H1 (cell line): Measurements from ENCODE around the gene DOCK1. TPM values are rescaled to one million over a fixed set of nuclear protein-coding genes. Genes with fewer than 3 reads are reported as not detected.

Experiments
- CTCF ChIA-PET: fragments of 300-600 bp; sonication (Branson Sonifier 250); formaldehyde crosslinking; loops from one replicate; lab custom pipeline; 2021; ENCODE audit not compliant: partially characterized antibody; lab: Charles Lee
- POLR2A ChIA-PET: fragments of 300-600 bp; sonication (Branson Sonifier 250); formaldehyde crosslinking; loops from one replicate; lab custom pipeline; 2021; ENCODE audit warnings: inconsistent platforms; ENCODE audit not compliant: partially characterized antibody; lab: Charles Lee
- DNase-seq, 2 experiments: peaks; one replicate each; pipeline versions ENCODE4 v3.0.0 to v3.0.0-alpha.2; 2010 to 2022; ENCODE audit warnings: low spot score in 2 of 2, low read depth in 1 of 2, mixed read lengths in 1 of 2
- FAIRE-seq: peaks from 2 replicates; lab custom pipeline; 2011; peaks lifted over from hg19 to GRCh38; lab: Jason Lieb, UNC
- H2AFZ ChIP-seq: 2 replicates; pipeline ENCODE4 v1.8.1; 2012; ENCODE audit warnings: low read length, inconsistent platforms
- H2AK5ac ChIP-seq: 2 replicates; pipeline ENCODE4 v1.6.1; 2013; ENCODE audit warnings: low read depth, low read length
- H2BK120ac ChIP-seq: replicated peaks from 2 replicates; pipeline ENCODE3; 2013; ENCODE audit warnings: low read depth, low read length, inconsistent platforms
- H2BK12ac ChIP-seq: 2 replicates; pipeline ENCODE4 v1.6.1; 2013; ENCODE audit warnings: low read depth, low read length
- H2BK15ac ChIP-seq: 2 replicates; pipeline ENCODE4 v1.6.1; 2013; ENCODE audit warnings: low read length
- H2BK20ac ChIP-seq: 2 replicates; pipeline ENCODE4 v1.6.1; 2013; ENCODE audit warnings: low read length
- H2BK5ac ChIP-seq: 2 replicates; pipeline ENCODE4 v1.6.1; 2013; ENCODE audit warnings: low read depth, low read length
- H3K14ac ChIP-seq: 2 replicates; pipeline ENCODE4 v1.6.1; 2013; ENCODE audit warnings: inconsistent platforms; ENCODE audit not compliant: insufficient read length
- H3K18ac ChIP-seq: 2 replicates; pipeline ENCODE4 v1.6.1; 2013; ENCODE audit warnings: low read length; ENCODE audit errors: extremely low read depth
- H3K23ac ChIP-seq: 2 replicates; pipeline ENCODE4 v1.6.1; 2013; ENCODE audit warnings: inconsistent platforms; ENCODE audit not compliant: insufficient read length
- H3K23me2 ChIP-seq: 2 replicates; pipeline ENCODE4 v1.6.1; 2013; ENCODE audit warnings: low read depth, low read length
- H3K27ac ChIP-seq: 2 replicates; pipeline ENCODE4 v1.6.1; 2011; ENCODE audit warnings: low read depth, low read length, inconsistent platforms
- H3K27me3 ChIP-seq, 4 experiments: replicated peaks in 1 of 4; 1 replicate in 1 of 4; 2 replicates in 3 of 4; pipeline versions ENCODE4 v1.6.1 to v1.8.1; 2011 to 2013; ENCODE audit warnings: low read length in 3 of 4, mild to moderate bottlenecking in 3 of 4, inconsistent platforms in 2 of 4, mixed read lengths in 2 of 4, moderate library complexity in 1 of 4; ENCODE audit not compliant: control insufficient read depth in 3 of 4, insufficient read depth in 3 of 4; ENCODE audit errors: extremely low read depth in 1 of 4
- H3K36me3 ChIP-seq, 4 experiments: 2 replicates each; pipeline versions ENCODE4 v1.6.1 to v1.8.1; 2011 to 2013; ENCODE audit warnings: mild to moderate bottlenecking in 4 of 4, low read length in 3 of 4, moderate library complexity in 2 of 4, control low read depth in 1 of 4, inconsistent platforms in 1 of 4; ENCODE audit not compliant: insufficient read depth in 4 of 4, control insufficient read depth in 2 of 4
- H3K4ac ChIP-seq: replicated peaks from 2 replicates; pipeline ENCODE3; 2013; ENCODE audit warnings: low read length, low read depth, mixed read lengths, inconsistent platforms; ENCODE audit not compliant: insufficient read length
- H3K4me1 ChIP-seq, 4 experiments: replicated peaks in 1 of 4; 1 replicate in 1 of 4; 2 replicates in 3 of 4; pipeline versions ENCODE4 v1.6.1 to v1.8.1; 2011 to 2013; ENCODE audit warnings: low read length in 3 of 4, inconsistent platforms in 2 of 4, mixed read lengths in 1 of 4; ENCODE audit not compliant: insufficient read depth in 4 of 4, control insufficient read depth in 3 of 4
- H3K4me2 ChIP-seq, 2 experiments: 2 replicates each; pipeline versions ENCODE4 v1.6.1 to v1.8.1; 2011 to 2013; ENCODE audit warnings: low read depth in 2 of 2, low read length in 2 of 2, control low read depth in 1 of 2, inconsistent platforms in 1 of 2, mild to moderate bottlenecking in 1 of 2; ENCODE audit not compliant: insufficient read depth in 1 of 2
- H3K4me3 ChIP-seq, 4 experiments: fragments of 200-600, 300-600 bp in 1 of 4; sonication (generic), shearing (Covaris generic), sonication (Bioruptor Twin) in 1 of 4; 2 replicates each; pipeline versions ENCODE4 v1.5.1 to v1.8.1; 2011 to 2016; ENCODE audit warnings: low read length in 4 of 4, low read depth in 3 of 4, control low read depth in 2 of 4, inconsistent platforms in 2 of 4, mild to moderate bottlenecking in 2 of 4, mixed read lengths in 1 of 4, moderate library complexity in 1 of 4; ENCODE audit not compliant: insufficient read depth in 2 of 4; ENCODE audit errors: extremely low read depth in 1 of 4
- H3K56ac ChIP-seq: replicated peaks from 2 replicates; pipeline ENCODE3; 2013; ENCODE audit warnings: low read depth, mild to moderate bottlenecking, mixed read lengths, low read length, inconsistent platforms; ENCODE audit not compliant: insufficient read length
- H3K79me1 ChIP-seq: 2 replicates; pipeline ENCODE4 v1.6.1; 2013; ENCODE audit warnings: low read depth, low read length, control low read depth
- H3K79me2 ChIP-seq, 2 experiments: 2 replicates each; pipeline versions ENCODE4 v1.6.1 to v1.8.1; 2012 to 2013; ENCODE audit warnings: low read length in 2 of 2, mild to moderate bottlenecking in 2 of 2, inconsistent platforms in 1 of 2; ENCODE audit not compliant: insufficient read depth in 2 of 2, control insufficient read depth in 1 of 2
- H3K9ac ChIP-seq, 4 experiments: replicated peaks in 1 of 4; 1 replicate in 1 of 4; 2 replicates in 3 of 4; pipeline versions ENCODE4 v1.6.1 to v1.8.1; 2011 to 2013; ENCODE audit warnings: low read depth in 3 of 4, low read length in 3 of 4, control low read depth in 2 of 4, mild to moderate bottlenecking in 2 of 4, moderate library complexity in 2 of 4, inconsistent platforms in 1 of 4; ENCODE audit errors: extremely low read depth in 1 of 4
- H3K9me3 ChIP-seq, 2 experiments: 2 replicates each; pipeline versions ENCODE4 v1.6.1 to v1.8.1; 2012 to 2013; ENCODE audit warnings: mild to moderate bottlenecking in 2 of 2, moderate library complexity in 2 of 2, control low read depth in 1 of 2, inconsistent platforms in 1 of 2, low read depth in 1 of 2, low read length in 1 of 2, mixed read lengths in 1 of 2; ENCODE audit not compliant: insufficient read depth in 2 of 2
- H4K20me1 ChIP-seq, 2 experiments: replicated peaks in 1 of 2; 2 replicates each; pipeline versions ENCODE3 to v1.8.1; 2011 to 2013; ENCODE audit warnings: inconsistent platforms in 2 of 2, low read length in 2 of 2, mild to moderate bottlenecking in 1 of 2; ENCODE audit not compliant: insufficient read depth in 2 of 2, control insufficient read depth in 1 of 2
- H4K5ac ChIP-seq: 2 replicates; pipeline ENCODE4 v1.6.1; 2013; ENCODE audit warnings: low read length, low read depth, mixed read lengths, inconsistent platforms; ENCODE audit not compliant: insufficient read length
- H4K8ac ChIP-seq: 2 replicates; pipeline ENCODE4 v1.8.0; 2013; ENCODE audit warnings: mild to moderate bottlenecking, moderate library complexity, low read length, inconsistent platforms; ENCODE audit not compliant: insufficient read depth; ENCODE audit errors: extremely low read depth
- H4K91ac ChIP-seq: replicated peaks from 2 replicates; pipeline ENCODE3; 2013; ENCODE audit warnings: low read length, mixed read lengths, inconsistent platforms; ENCODE audit not compliant: insufficient read length
- ASH2L ChIP-seq: fragments of 200-600, 300-600 bp; sonication (generic); IDR thresholded peaks from one replicate; pipeline ENCODE4 v1.7.1; 2017; ENCODE audit warnings: low read length
- BACH1 ChIP-seq: IDR thresholded peaks from 2 replicates; pipeline ENCODE4 v1.6.1; 2012; ENCODE audit warnings: low read length, improper control_type of control experiment
- EGR1 ChIP-seq: IDR thresholded peaks from 2 replicates; pipeline ENCODE4 v1.6.1; 2011; ENCODE audit warnings: low read depth, low read length, borderline replicate concordance
- FOSL1 ChIP-seq: IDR thresholded peaks from 2 replicates; pipeline ENCODE4 v1.6.1; 2011; ENCODE audit warnings: mild to moderate bottlenecking, low read depth, low read length, moderate library complexity; ENCODE audit not compliant: insufficient read depth
- MAFK ChIP-seq: IDR thresholded peaks from 2 replicates; pipeline ENCODE4 v1.6.1; 2012; ENCODE audit warnings: low read depth, mild to moderate bottlenecking, improper control_type of control experiment, low read length
- NANOG ChIP-seq: IDR thresholded peaks from 2 replicates; pipeline ENCODE4 v1.6.1; 2011; ENCODE audit warnings: low read length, low read depth, mild to moderate bottlenecking, inconsistent platforms; ENCODE audit not compliant: insufficient read depth, poor library complexity, severe bottlenecking
- NRF1 ChIP-seq: IDR thresholded peaks from 2 replicates; pipeline ENCODE4 v1.6.1; 2011; ENCODE audit warnings: mild to moderate bottlenecking, low read depth, low read length, improper control_type of control experiment
- POU5F1 ChIP-seq: IDR thresholded peaks from 2 replicates; pipeline ENCODE4 v1.6.1; 2011; ENCODE audit warnings: low read depth, mild to moderate bottlenecking, low read length, moderate library complexity
- RAD21 ChIP-seq, 2 experiments: IDR thresholded peaks in 1 of 2; conservative IDR thresholded peaks in 1 of 2; 2 replicates each; pipeline ENCODE4 v1.6.1; 2011; ENCODE audit warnings: low read depth in 2 of 2, low read length in 2 of 2, improper control_type of control experiment in 1 of 2, inconsistent platforms in 1 of 2, mild to moderate bottlenecking in 1 of 2, moderate library complexity in 1 of 2
- SAP30 ChIP-seq: fragments of 300-600 bp; sonication (generic); IDR thresholded peaks from 2 replicates; pipeline ENCODE4 v1.7.1; 2012; ENCODE audit warnings: low read length, moderate library complexity, mild to moderate bottlenecking, inconsistent platforms; ENCODE audit not compliant: insufficient read depth, insufficient replicate concordance
- SIN3A ChIP-seq, 2 experiments: IDR thresholded peaks in 1 of 2; conservative IDR thresholded peaks in 1 of 2; 2 replicates each; pipeline ENCODE4 v1.6.1; 2011 to 2012; ENCODE audit warnings: low read length in 2 of 2, improper control_type of control experiment in 1 of 2, low read depth in 1 of 2, mild to moderate bottlenecking in 1 of 2
- SP1 ChIP-seq: IDR thresholded peaks from 2 replicates; pipeline ENCODE4 v1.6.1; 2011; ENCODE audit warnings: low read depth, low read length
- TAF7 ChIP-seq: optimal IDR thresholded peaks from 2 replicates; pipeline ENCODE3; 2011; ENCODE audit warnings: low read depth, mild to moderate bottlenecking, inconsistent platforms, low read length, moderate library complexity, borderline replicate concordance
- WGBS, 2 experiments: shearing (Covaris generic) in 1 of 2; methylation state at CpG; one replicate each; pipeline versions ENCODE4 v1.1.6 to v1.1.7; 2013 to 2015; ENCODE audit warnings: low lambda C conversion rate in 2 of 2, mixed read lengths in 2 of 2, inconsistent platforms in 1 of 2, low coverage in 1 of 2, missing lambda C conversion rate in 1 of 2; ENCODE audit not compliant: insufficient replicate concordance in 2 of 2, insufficient coverage in 1 of 2, insufficient read length in 1 of 2; ENCODE audit errors: extremely low coverage in 1 of 2, missing lambda C conversion rate in 1 of 2; 5-methylcytosine and 5-hydroxymethylcytosine counted together
- polyA plus RNA-seq, 7 experiments: library from polyadenylated mRNA; depleted of rRNA in 3 of 7; stranded (reverse) in 5 of 7; unstranded in 2 of 7; fragments of >200 nt in 5 of 7; fragments of 200-250 nt in 2 of 7; gene quantifications; 1 replicate in 5 of 7; 2 replicates in 1 of 7; 4 replicates in 1 of 7; pipeline versions ENCODE4 v1.2.1 to v1.2.3, GENCODE V29; 2011 to 2013; ENCODE audit warnings: missing spikeins in 2 of 7, mixed read lengths in 2 of 7
- total RNA-seq: library from RNA; stranded (reverse); fragmentation: NEBNext Ultra II Directional; extraction: Animal tissue kit (Norgen Biotek cat#: 25700); gene quantifications from 2 replicates; pipeline ENCODE4 v1.2.1, GENCODE V29; 2021
- TF ChIP-seq, protein P1 (sequence below): IDR thresholded peaks from 2 replicates; pipeline ENCODE4 v1.6.1; 2012; ENCODE audit warnings: inconsistent platforms

Gene DOCK1
- total and polyA plus RNA-seq, 2 of the 8 experiments (the other 6 are each of a cell fraction or from before 2014, with no cell fraction given): 11.6 to 53.0 TPM

GRCh38 chr10:127326883-127327282 is 421.7 kb downstream of the DOCK1 start:
- no peak overlapping the region for H2BK15ac ChIP-seq
- no peak overlapping the region for H3K4me3 ChIP-seq
- no peak overlapping the region for H3K56ac ChIP-seq
- H3K4me1 ChIP-seq: no peaks in the 10 kb centered on the region; a peak in 1 of 7 replicates
- no peak overlapping the region for H4K91ac ChIP-seq
- H3K9me3 ChIP-seq: no peaks in the 10 kb centered on the region
- 89% methylated on average over 3 of the region's 3 CpGs; no CpG with 5 or more reads in 1 of the 2 experiments for WGBS, 2 experiments
- no peak overlapping the region for H3K23ac ChIP-seq
- 0 out of 2 replicates have a peak, but pooled peaks cover 2% of the 10 kb centered on the region for H3K79me1 ChIP-seq
- no peak overlapping the region for H3K9ac ChIP-seq
- no peaks in the 10 kb centered on the region for H3K23me2 ChIP-seq
- FAIRE-seq: no peak
- no peak overlapping the region for H2BK20ac ChIP-seq
- no peak for DNase-seq
- no peak overlapping the region for H2AFZ ChIP-seq
- H3K79me2 ChIP-seq: no peaks in the 10 kb centered on the region; a peak in 1 of 4 replicates
- no peak overlapping the region for H3K14ac ChIP-seq
- H2BK120ac ChIP-seq: no peak overlapping the region
- no peaks in the 10 kb centered on the region for H4K20me1 ChIP-seq
- H3K36me3 ChIP-seq: no peaks in the 10 kb centered on the region; a peak in 1 of 8 replicates
- H3K27me3 ChIP-seq: no peaks in the 10 kb centered on the region
- no peak overlapping the region for H2AK5ac ChIP-seq
- H3K4me2 ChIP-seq: no peak overlapping the region
- H3K4ac ChIP-seq: no peak overlapping the region
- no peak overlapping the region for H3K27ac ChIP-seq
- H4K5ac ChIP-seq: no peak overlapping the region
- no peak overlapping the region for H2BK5ac ChIP-seq
- CTCF ChIA-PET: interaction anchor here (0.8 to 1.3 kb wide), 2 partner anchors 21 to 26 kb away, joined by 3 to 4 read pairs; no protein-coding TSS in a partner anchor
- no peak overlapping the region for H4K8ac ChIP-seq
- POLR2A ChIA-PET: no interaction called here
- no peak overlapping the region for H3K18ac ChIP-seq
- H2BK12ac ChIP-seq: no peak overlapping the region
- TF ChIP-seq SAP30: no peak
- TF ChIP-seq RAD21 (IDR thresholded peaks at IDR 0.05 in 1 of 2, conservative IDR thresholded peaks at IDR 0.05 in 1 of 2; ENCODE audit: low read depth in 2 of 2, low read length in 2 of 2): no peak
- TF ChIP-seq SP1: no peak
- TF ChIP-seq BACH1: no peak
- no peak for TF ChIP-seq TAF7
- no peak for TF ChIP-seq NANOG
- TF ChIP-seq, protein P1, sequence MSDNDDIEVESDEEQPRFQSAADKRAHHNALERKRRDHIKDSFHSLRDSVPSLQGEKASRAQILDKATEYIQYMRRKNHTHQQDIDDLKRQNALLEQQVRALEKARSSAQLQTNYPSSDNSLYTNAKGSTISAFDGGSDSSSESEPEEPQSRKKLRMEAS: no peak
- no peak for TF ChIP-seq EGR1
- TF ChIP-seq POU5F1: no peak
- no peak for TF ChIP-seq NRF1
- TF ChIP-seq ASH2L: no peak
- TF ChIP-seq SIN3A (conservative IDR thresholded peaks at IDR 0.05 in 1 of 2, IDR thresholded peaks at IDR 0.05 in 1 of 2; ENCODE audit: low read depth in 1 of 2, low read length in 2 of 2): no peak
- TF ChIP-seq FOSL1: no peak
- no peak for TF ChIP-seq MAFK
